ENCODE measurements around the gene SPTBN5.

SPTBN5 gene

DNA sequence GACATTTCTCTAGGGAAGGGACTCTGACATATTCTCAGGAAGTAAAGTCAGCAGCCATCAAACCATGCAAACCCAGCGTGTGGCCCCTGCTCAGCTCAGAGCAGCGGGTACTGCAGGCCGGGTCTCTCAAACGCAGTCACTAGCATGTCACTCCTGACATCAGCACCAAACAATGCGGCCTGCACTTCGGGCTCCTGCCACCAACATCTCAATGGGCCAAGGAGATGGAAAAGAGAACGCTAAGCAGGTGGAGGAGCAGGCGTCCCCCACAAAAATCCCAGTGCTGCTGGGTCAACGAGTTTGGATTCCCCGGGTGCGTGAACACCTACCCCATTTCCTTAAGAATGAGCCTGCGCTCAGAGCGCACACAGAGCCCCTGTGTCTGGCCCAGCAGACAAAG lies 9.9 kb upstream of the SPTBN5 start:
- no peak for DNase-seq (ENCODE audit: low read depth)

- no peak for DNase-seq (ENCODE audit: low read depth)
Observed at GRCh38 chr15:41901431-41901830, 7.6 kb upstream of the SPTBN5 start.

GRCh38 chr15:41900526-41901380 lies 6.9 kb upstream of the SPTBN5 start:
- no peak for DNase-seq (ENCODE audit: low read depth)

GRCh38 chr15:41899854-41900442 lies 6.1 kb upstream of the SPTBN5 start:
- no peak for DNase-seq (ENCODE audit: low read depth)

- no peak for DNase-seq (ENCODE audit: low read depth)
Observed at GRCh38 chr15:41897363-41897799, 3.5 kb upstream of the SPTBN5 start.

DNA sequence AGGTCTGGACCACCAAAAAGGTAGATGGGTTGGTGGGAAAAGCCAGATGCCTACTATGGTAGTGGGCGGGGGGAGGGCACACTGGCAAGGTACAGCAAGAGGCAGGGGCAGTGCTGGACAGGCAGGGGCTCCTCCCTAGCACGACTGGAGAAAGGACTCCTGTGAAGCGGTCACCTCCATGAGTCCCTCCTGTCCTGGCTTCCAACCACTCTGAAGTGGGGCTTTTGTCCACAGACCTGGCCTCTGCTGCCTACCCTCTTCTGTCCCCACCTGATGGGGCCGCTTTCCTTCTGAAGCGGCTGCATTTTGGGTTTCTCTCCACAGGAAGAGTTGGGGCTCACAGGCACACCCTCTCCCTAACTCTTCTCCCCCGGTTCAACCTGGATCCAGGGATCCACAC lies 2.7 kb upstream of the SPTBN5 start:
- DNase-seq (ENCODE audit: low read depth), result no peak

GRCh38 chr15:41895957-41896356 lies 2.1 kb upstream of the SPTBN5 start:
- DNase-seq (ENCODE audit: low read depth), result no peak

GRCh38 chr15:41895491-41895890 lies 1.6 kb upstream of the SPTBN5 start:
- no peak for DNase-seq (ENCODE audit: low read depth)

DNA sequence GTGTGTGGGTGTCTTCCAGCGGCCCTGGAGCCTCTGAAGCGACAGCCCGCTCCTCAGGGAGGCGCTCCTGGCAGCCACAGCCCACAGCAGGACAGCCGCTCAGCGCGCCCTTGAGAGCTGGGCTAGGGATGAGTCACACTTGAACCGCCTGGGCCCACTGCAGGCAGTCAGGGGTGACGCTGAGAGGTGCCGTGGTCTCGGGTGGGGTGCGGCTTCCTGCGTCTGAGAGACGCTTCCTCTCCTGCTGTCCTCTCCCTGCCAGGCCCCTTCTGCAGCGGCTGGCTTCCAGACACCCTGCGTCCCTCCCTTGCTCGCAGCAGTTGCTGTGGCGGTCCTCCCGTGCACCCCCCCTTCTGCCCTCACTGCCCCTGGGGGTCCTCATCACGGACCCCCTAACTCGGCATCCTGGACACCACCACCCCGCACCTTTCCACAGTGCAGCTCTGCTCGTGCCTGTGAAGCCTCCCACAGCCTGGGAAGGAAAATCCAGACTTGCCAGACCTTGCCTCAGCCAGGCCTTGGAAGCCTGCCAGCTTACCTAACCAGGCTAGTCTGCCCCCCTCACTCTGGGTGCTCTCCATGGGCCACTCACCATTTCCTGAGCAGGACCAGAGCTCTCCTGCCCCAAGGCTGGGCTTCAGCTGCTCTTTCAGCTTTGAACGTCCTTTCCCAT lies 1.1 kb upstream of the SPTBN5 start:
- peak; percentile 85 for DNase-seq (ENCODE audit: low read depth)

- no peak for DNase-seq (ENCODE audit: low read depth)
Observed at GRCh38 chr15:41894251-41894790, 468 bp upstream of the SPTBN5 start.

DNA sequence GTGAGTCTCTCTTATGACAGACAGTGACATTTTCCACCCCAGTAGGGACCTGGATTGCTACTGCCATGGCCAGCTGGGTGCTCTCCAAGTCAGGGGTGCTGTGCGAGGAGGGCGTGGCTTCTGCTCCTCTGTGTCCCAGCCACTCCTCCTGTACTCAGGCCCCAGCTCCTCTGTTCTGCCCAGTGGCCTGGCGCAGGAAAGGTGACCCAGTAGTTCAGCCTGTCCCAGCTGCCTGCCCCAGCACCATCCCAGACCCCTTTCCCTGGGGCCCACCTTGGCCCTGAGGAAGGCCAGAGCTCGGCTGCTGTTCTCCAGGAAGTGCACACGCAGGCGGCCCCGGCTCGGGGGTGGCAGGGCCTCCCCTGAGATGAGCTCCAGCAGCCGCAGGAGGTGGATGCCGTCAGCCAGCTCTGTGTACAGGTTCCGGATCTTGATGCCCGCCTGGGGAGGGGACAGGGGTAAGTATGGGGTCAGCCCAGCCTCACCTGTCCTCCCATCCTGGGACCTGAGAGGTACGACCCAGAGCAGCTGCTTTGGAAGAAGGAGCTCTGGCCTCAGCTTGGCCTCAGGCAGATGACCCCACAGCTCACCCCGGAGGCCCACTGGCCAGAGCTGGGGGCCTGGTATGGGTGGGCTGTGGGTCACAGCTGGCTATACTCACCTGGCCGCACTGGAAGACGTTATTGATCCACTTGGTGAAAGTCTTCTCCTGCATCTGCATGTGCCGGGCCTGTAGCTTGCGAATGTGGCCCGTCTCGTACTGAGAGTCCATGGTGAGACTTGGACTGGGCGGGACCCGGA lies 1.0 kb downstream of the SPTBN5 start:
- DNase-seq (ENCODE audit: low read depth), result no peak

GRCh38 chr15:41891946-41892345 lies 1.9 kb downstream of the SPTBN5 start:
- no peak for DNase-seq (ENCODE audit: low read depth)

DNA sequence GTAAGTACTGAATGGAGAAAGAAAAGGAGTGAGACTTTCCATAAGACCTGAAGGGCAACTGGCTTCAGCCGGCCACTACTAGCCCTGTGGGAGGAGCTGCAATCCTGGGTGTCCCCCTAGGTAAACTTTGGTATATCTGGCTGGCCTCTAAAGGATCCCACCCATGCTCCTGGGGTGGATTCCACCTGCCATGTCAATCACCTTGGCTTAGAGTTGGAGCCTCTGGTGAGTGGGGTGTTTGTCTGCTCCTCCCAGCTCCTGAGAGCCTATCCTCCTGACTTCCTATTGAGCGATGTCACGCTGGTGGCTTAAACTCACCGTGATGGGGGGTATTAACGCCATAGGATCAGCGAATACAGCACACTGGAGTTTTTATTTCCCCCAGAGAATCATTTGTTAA lies 2.6 kb downstream of the SPTBN5 start:
- no peak for DNase-seq (ENCODE audit: low read depth)

GRCh38 chr15:41890050-41890690 lies 3.7 kb downstream of the SPTBN5 start:
- no peak for DNase-seq (ENCODE audit: low read depth)

- DNase-seq (ENCODE audit: low read depth), result no peak
Observed at GRCh38 chr15:41888662-41889253, 5.1 kb downstream of the SPTBN5 start.

DNA sequence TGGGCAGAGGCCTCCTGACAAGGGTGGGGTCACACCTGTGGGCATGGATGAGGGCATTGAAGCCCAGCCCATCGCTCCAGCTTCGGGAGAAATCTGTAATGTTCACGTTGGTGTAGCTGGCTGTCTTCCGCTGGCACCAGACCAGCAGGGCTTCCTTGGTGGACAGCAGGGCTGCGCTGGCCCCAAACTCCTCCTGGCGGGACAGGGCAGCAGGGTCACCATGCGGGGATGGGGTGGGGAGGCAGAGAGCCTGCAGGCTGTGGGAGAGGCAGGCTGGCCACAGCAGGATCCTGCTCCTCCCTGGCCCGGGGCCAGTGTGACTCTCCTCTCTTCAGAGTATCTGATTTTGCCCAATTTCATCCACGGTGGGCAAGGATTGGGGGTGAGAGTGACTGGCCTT lies 6.0 kb downstream of the SPTBN5 start:
- no peak for DNase-seq (ENCODE audit: low read depth)

GRCh38 chr15:41887161-41887560 lies 6.7 kb downstream of the SPTBN5 start:
- DNase-seq (ENCODE audit: low read depth), result no peak

- no peak for DNase-seq (ENCODE audit: low read depth)
Observed at GRCh38 chr15:41886741-41887140, 7.1 kb downstream of the SPTBN5 start.

DNA sequence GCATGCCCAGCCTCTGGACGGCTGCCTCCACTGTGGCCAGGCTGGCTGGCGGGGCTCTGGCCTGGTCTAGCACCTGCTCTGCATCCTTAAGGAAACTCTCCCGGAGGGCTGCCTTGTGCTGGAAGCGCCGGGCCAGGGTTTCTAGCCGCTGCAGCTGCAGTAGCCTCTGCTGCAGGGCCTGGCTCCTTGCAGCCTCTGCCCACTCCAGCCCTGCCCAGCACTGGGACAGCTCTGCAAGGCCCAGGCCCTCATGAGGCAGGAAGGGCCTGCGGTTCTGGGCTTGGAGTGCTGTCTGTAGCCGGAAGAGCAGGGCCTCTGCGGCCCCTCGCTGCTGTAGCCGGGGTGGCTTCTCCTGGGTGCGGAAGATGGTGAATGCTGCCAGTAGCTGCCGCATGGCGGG lies 8.0 kb downstream of the SPTBN5 start:
- DNase-seq (ENCODE audit: low read depth), result no peak

DNA sequence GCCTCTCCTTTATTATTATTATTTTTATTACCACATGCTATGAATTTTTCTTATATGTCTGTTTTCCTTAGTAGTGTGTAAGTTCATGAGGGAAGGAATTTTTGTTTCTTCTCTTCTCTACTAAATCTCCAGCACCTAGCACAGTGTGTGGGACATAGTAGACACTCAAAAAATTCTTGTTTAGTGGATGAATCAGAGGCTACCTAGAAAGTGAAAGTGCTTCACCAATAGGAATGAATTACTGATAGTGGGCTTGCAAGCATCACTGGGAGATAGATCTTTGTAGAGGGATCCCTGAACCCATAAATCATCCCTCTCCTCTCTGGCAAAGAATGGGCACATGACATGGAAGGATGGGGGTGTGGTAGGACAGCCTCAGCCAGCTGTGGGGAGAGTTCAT lies 8.5 kb downstream of the SPTBN5 start:
- DNase-seq (ENCODE audit: low read depth), result peak; percentile 20

DNA sequence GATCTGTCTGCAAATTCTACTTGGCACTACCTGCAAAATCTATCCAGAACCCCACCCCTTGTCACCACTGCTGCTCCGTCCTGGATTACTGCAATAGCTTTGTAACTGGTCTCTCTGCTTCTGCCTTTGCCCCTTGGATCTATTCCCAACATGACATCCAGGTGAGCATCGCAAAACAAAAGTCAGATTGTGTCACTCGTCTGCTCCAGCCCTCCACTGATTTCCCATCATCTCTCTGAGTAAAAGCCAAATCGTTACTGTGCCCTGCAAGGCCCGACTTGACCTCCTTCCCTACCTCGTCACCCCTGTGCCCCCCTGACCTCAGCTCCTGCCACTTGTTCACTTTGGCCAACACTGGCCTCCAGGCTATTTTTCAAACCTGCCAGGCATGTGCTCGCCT lies 9.4 kb downstream of the SPTBN5 start:
- no peak for DNase-seq (ENCODE audit: low read depth)

Measured in EH (cell line).